ENCODE results near the gene CTAG1A.
"Not testable (repeated sequence)": the region's sequence is repeated elsewhere in the genome, so short reads cannot be mapped to it uniquely, and the experiment has no call there.

The CTAG1A gene

GRCh38 chrX:154546354-154547244 lies 38.3 kb upstream of the CTAG1A start, which contains the start of gene G6PD:
TSS of gene G6PD (minus strand) at chrX:154546846. CDS start at chrX:154546155, 691 bp downstream.
- H3K9ac ChIP-seq (ENCODE audit: low read depth in 1 of 2, low read length in 2 of 2): peak within 1 kb of the TSS; percentile 75 to 81
- H3K36me3 ChIP-seq (ENCODE audit: control insufficient read depth in 2 of 2, insufficient read depth in 2 of 2, low read length in 2 of 2): peaks cover 0 to 3% of the 10 kb centered on the region in 2 donors
- peak within 1 kb of the TSS; percentile 87 to 88 for H3K27ac ChIP-seq (ENCODE audit: low read depth in 2 of 2, low read length in 2 of 2)
- H3K4me1 ChIP-seq (ENCODE audit: control insufficient read depth in 2 of 2, insufficient read depth in 2 of 2, low read length in 2 of 2): peaks cover 9 to 12% of the 10 kb centered on the region in 2 donors
- no peaks in the 10 kb centered on the region for H3K9me3 ChIP-seq (ENCODE audit: control insufficient read depth in 2 of 2, low read length in 2 of 2)
- peak within 1 kb of the TSS; percentile 68 to 86 for H3K4me3 ChIP-seq (ENCODE audit: low read length in 2 of 2)
- H3K27me3 ChIP-seq (ENCODE audit: control insufficient read depth in 2 of 2, insufficient read depth in 2 of 2, low read length in 2 of 2): peaks cover 1 to 2% of the 10 kb centered on the region in 2 donors

DNA sequence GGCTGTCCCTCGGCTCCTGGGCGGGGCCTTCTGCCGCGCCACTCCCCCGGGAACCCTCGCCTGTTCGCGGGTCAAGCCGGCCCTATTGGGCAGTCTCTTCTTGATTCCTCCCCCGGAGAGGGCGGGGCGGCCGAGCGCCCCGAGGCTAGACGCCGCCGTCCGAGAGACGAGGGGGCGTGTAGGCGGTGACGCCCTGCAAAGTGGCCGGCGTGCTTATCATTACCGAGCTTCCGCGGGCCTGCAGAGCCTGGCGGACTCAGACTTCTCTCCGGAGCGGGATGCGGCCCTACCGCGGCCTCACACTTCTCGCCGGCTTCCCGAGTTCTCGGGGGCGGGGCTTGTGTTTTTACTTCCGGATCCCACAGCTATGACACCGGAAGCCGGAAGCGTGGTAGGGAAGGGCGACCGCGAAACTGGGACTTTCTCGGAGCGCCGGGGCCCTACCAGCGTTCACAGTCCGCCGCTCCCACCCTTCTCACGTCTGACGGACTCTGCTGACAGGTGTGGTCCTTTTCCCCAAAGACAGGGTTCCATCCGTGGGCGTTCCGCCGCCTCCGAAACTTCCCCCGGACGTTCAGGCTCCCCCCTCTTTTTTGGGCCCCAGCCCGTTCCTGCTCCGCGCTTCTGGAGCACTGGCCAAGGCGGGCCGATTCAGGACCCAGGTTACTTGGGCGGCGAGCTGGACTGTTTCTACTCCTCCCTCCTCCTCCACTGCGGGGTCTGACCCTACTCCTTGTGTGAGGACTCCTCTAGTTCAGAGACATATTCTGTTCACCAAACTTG lies 37.5 kb upstream of the CTAG1A start, which contains the start of gene IKBKG:
Gene IKBKG (plus strand): TSS at position 376 of the 783 bp plus-strand sequence. CDS start 4,383 bp downstream, outside the sequence.
- H3K27me3 ChIP-seq (ENCODE audit: control insufficient read depth in 2 of 2, insufficient read depth in 2 of 2, low read length in 2 of 2): peaks cover 0 to 2% of the 10 kb centered on the region in 2 donors

DNA sequence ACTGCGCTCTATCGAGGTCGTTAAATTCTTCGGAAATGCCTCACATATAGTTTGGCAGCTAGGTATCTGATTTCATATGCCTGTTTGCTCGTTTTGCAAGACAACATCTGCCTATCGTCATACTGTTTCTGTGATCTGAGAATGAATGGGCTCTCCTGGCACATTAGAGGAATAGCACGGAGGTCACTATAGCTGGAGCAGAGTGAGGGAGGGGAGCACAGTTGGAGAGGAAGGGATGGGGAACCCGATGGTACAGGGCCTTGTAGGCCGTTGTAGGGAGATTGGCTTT lies 37.0 kb upstream of the CTAG1A start:
- Histone ChIP-seq H3K36me3 (ENCODE audit: control insufficient read depth in 2 of 2, insufficient read depth in 2 of 2, low read length in 2 of 2) (peaks cover 0 to 5% of the 10 kb centered on the region in 2 donors), H3K9me3 (ENCODE audit: control insufficient read depth in 2 of 2, low read length in 2 of 2) (no peaks in the 10 kb centered on the region), H3K27me3 (ENCODE audit: control insufficient read depth in 2 of 2, insufficient read depth in 2 of 2, low read length in 2 of 2) (peaks cover 0 to 2% of the 10 kb centered on the region in 2 donors), H3K9ac (ENCODE audit: low read depth in 1 of 2, low read length in 2 of 2) (peak overlapping the region; percentile 75 to 81), H3K4me3 (ENCODE audit: low read length in 2 of 2) (peak overlapping the region; percentile 68 to 86), H3K27ac (ENCODE audit: low read depth in 2 of 2, low read length in 2 of 2) (peak overlapping the region; percentile 87 to 88), H3K4me1 (ENCODE audit: control insufficient read depth in 2 of 2, insufficient read depth in 2 of 2, low read length in 2 of 2) (peaks cover 6 to 12% of the 10 kb centered on the region in 2 donors)

More for the DNA sequence above, 37.5 kb upstream of the CTAG1A start, which contains the start of gene IKBKG:
- Histone ChIP-seq H3K27ac (ENCODE audit: low read depth in 2 of 2, low read length in 2 of 2) (peak within 1 kb of the TSS; percentile 87 to 88), H3K36me3 (ENCODE audit: control insufficient read depth in 2 of 2, insufficient read depth in 2 of 2, low read length in 2 of 2) (peaks cover 0 to 5% of the 10 kb centered on the region in 2 donors), H3K9me3 (ENCODE audit: control insufficient read depth in 2 of 2, low read length in 2 of 2) (no peaks in the 10 kb centered on the region), H3K4me1 (ENCODE audit: control insufficient read depth in 2 of 2, insufficient read depth in 2 of 2, low read length in 2 of 2) (peaks cover 6 to 12% of the 10 kb centered on the region in 2 donors), H3K4me3 (ENCODE audit: low read length in 2 of 2) (peak within 1 kb of the TSS; percentile 68 to 86), H3K9ac (ENCODE audit: low read depth in 1 of 2, low read length in 2 of 2) (peak within 1 kb of the TSS; percentile 75 to 81)

DNA sequence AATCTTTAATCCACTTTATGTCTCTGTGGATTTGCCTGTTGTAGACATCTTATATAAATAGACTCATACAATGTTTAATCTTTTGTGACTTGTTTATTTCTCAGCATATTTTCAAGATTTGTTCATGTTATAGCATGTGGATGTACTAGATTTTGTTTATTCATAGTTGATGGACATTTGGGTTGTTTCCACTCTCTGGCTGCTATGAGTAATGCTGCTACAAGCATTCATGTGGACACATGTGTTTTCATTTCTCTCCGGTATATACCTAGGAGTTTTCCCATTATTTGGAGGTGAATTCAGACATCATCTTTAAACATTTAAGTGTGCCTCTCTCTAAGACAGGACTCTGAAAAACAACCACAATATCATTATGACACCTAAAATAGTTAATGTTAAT lies 35.2 kb upstream of the CTAG1A start:
- H3K4me3 ChIP-seq (ENCODE audit: low read length in 2 of 2): no peak overlapping the region
- peaks cover 6 to 8% of the 10 kb centered on the region in 2 donors for H3K36me3 ChIP-seq (ENCODE audit: control insufficient read depth in 2 of 2, insufficient read depth in 2 of 2, low read length in 2 of 2)
- H3K27ac ChIP-seq (ENCODE audit: low read depth in 2 of 2, low read length in 2 of 2): no peak overlapping the region
- H3K9me3 ChIP-seq (ENCODE audit: control insufficient read depth in 2 of 2, low read length in 2 of 2): no peaks in the 10 kb centered on the region
- peaks cover 0 to 2% of the 10 kb centered on the region in 2 donors for H3K27me3 ChIP-seq (ENCODE audit: control insufficient read depth in 2 of 2, insufficient read depth in 2 of 2, low read length in 2 of 2)
- peaks cover 6 to 12% of the 10 kb centered on the region in 2 donors for H3K4me1 ChIP-seq (ENCODE audit: control insufficient read depth in 2 of 2, insufficient read depth in 2 of 2, low read length in 2 of 2)
- no peak overlapping the region for H3K9ac ChIP-seq (ENCODE audit: low read depth in 1 of 2, low read length in 2 of 2)

GRCh38 chrX:154552112-154552806 lies 32.7 kb upstream of the CTAG1A start:
- H3K9ac ChIP-seq (ENCODE audit: low read depth in 1 of 2, low read length in 2 of 2); H3K9me3 ChIP-seq (ENCODE audit: control insufficient read depth in 2 of 2, low read length in 2 of 2); H3K36me3 ChIP-seq (ENCODE audit: control insufficient read depth in 2 of 2, insufficient read depth in 2 of 2, low read length in 2 of 2); H3K4me1 ChIP-seq (ENCODE audit: control insufficient read depth in 2 of 2, insufficient read depth in 2 of 2, low read length in 2 of 2); H3K27me3 ChIP-seq (ENCODE audit: control insufficient read depth in 2 of 2, insufficient read depth in 2 of 2, low read length in 2 of 2); H3K4me3 ChIP-seq (ENCODE audit: low read length in 2 of 2); H3K27ac ChIP-seq (ENCODE audit: low read depth in 2 of 2, low read length in 2 of 2): not testable (repeated sequence)

DNA sequence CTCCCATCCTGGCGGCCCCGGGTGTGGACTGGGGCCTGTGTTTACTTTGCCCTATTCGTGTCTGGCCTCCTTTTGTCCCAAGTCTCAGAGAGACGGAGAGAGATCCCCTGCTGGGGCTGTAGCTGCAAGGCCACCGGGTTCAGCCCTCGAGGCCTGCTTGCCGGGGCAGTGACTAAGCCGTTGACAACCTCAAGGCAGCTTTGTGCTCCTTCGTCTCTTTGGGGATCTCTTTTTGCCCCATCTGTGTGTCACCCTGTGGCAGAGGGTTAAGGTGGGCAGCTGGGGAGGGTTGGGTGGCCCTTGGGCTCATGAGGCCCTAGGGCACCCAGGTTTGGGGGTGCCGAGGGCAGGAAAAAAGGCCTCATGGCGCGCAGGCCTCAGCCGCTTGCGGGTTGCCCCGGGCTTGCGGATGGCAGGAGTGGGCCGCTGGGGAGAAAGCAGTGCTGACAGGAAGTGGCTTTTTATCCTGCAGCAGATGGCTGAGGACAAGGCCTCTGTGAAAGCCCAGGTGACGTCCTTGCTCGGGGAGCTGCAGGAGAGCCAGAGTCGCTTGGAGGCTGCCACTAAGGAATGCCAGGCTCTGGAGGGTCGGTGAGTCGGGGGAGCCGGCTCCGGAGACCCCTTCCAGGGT lies 26.8 kb upstream of the CTAG1A start:
- not testable (repeated sequence) for H3K4me1 ChIP-seq (ENCODE audit: control insufficient read depth in 2 of 2, insufficient read depth in 2 of 2, low read length in 2 of 2); H3K9ac ChIP-seq (ENCODE audit: low read depth in 1 of 2, low read length in 2 of 2); H3K36me3 ChIP-seq (ENCODE audit: control insufficient read depth in 2 of 2, insufficient read depth in 2 of 2, low read length in 2 of 2); H3K27ac ChIP-seq (ENCODE audit: low read depth in 2 of 2, low read length in 2 of 2); H3K4me3 ChIP-seq (ENCODE audit: low read length in 2 of 2); H3K9me3 ChIP-seq (ENCODE audit: control insufficient read depth in 2 of 2, low read length in 2 of 2); H3K27me3 ChIP-seq (ENCODE audit: control insufficient read depth in 2 of 2, insufficient read depth in 2 of 2, low read length in 2 of 2)

DNA sequence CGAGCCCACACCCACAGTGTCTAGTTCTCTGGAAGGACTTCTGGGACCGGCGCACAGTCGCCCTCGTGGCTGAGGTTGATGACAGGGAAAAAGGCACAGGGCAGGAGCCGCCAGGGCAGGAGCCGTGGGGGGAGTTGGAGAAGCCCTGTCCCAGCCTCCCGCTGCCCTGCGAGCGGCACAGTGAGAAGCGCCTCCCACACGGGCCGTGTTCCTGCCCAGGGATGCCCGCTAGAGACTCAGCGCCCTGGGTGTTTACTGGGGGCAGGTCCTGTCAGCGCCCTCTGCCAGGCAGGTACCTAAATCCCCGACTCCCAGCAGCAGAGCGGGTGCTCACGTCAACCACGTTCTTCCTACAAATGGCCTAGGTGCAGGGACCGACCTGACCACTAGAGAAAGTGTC lies 26.0 kb upstream of the CTAG1A start:
- not testable (repeated sequence) for H3K9ac ChIP-seq (ENCODE audit: low read depth in 1 of 2, low read length in 2 of 2); H3K27ac ChIP-seq (ENCODE audit: low read depth in 2 of 2, low read length in 2 of 2); H3K4me1 ChIP-seq (ENCODE audit: control insufficient read depth in 2 of 2, insufficient read depth in 2 of 2, low read length in 2 of 2); H3K9me3 ChIP-seq (ENCODE audit: control insufficient read depth in 2 of 2, low read length in 2 of 2); H3K36me3 ChIP-seq (ENCODE audit: control insufficient read depth in 2 of 2, insufficient read depth in 2 of 2, low read length in 2 of 2); H3K27me3 ChIP-seq (ENCODE audit: control insufficient read depth in 2 of 2, insufficient read depth in 2 of 2, low read length in 2 of 2); H3K4me3 ChIP-seq (ENCODE audit: low read length in 2 of 2)

- H3K36me3 ChIP-seq (ENCODE audit: control insufficient read depth in 2 of 2, insufficient read depth in 2 of 2, low read length in 2 of 2); H3K4me1 ChIP-seq (ENCODE audit: control insufficient read depth in 2 of 2, insufficient read depth in 2 of 2, low read length in 2 of 2); H3K9me3 ChIP-seq (ENCODE audit: control insufficient read depth in 2 of 2, low read length in 2 of 2); H3K27me3 ChIP-seq (ENCODE audit: control insufficient read depth in 2 of 2, insufficient read depth in 2 of 2, low read length in 2 of 2); H3K9ac ChIP-seq (ENCODE audit: low read depth in 1 of 2, low read length in 2 of 2); H3K27ac ChIP-seq (ENCODE audit: low read depth in 2 of 2, low read length in 2 of 2); H3K4me3 ChIP-seq (ENCODE audit: low read length in 2 of 2): not testable (repeated sequence)
Measured at GRCh38 chrX:154560326-154560725, 24.6 kb upstream of the CTAG1A start.

DNA sequence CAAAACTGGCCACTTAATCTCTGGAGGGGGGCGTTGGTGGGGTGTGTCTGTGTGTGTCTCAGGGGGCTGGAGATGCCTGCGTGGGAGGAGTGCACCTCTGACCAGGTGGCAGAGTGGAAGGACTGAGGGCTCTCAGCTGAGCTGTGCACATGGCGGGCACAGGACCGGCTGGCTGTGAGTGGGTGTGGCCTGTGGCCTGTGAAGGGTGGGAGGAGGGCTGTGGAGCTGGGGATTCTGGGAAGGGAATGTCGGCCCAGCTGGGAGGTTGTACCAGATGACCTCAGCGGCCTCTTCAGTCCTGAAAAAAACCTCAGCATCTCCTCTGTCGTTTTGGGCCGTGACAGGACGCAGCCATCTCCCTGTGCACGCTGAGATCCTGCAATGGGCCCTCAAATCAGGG lies 22.6 kb upstream of the CTAG1A start:
- H3K27ac ChIP-seq (ENCODE audit: low read depth in 2 of 2, low read length in 2 of 2); H3K36me3 ChIP-seq (ENCODE audit: control insufficient read depth in 2 of 2, insufficient read depth in 2 of 2, low read length in 2 of 2); H3K9ac ChIP-seq (ENCODE audit: low read depth in 1 of 2, low read length in 2 of 2); H3K4me3 ChIP-seq (ENCODE audit: low read length in 2 of 2); H3K4me1 ChIP-seq (ENCODE audit: control insufficient read depth in 2 of 2, insufficient read depth in 2 of 2, low read length in 2 of 2); H3K27me3 ChIP-seq (ENCODE audit: control insufficient read depth in 2 of 2, insufficient read depth in 2 of 2, low read length in 2 of 2); H3K9me3 ChIP-seq (ENCODE audit: control insufficient read depth in 2 of 2, low read length in 2 of 2): not testable (repeated sequence)

Measured in mucosa of rectum (tissue), 2 donors.